ENCODE results near the gene PALM2AKAP2.

The PALM2AKAP2 gene

DNA sequence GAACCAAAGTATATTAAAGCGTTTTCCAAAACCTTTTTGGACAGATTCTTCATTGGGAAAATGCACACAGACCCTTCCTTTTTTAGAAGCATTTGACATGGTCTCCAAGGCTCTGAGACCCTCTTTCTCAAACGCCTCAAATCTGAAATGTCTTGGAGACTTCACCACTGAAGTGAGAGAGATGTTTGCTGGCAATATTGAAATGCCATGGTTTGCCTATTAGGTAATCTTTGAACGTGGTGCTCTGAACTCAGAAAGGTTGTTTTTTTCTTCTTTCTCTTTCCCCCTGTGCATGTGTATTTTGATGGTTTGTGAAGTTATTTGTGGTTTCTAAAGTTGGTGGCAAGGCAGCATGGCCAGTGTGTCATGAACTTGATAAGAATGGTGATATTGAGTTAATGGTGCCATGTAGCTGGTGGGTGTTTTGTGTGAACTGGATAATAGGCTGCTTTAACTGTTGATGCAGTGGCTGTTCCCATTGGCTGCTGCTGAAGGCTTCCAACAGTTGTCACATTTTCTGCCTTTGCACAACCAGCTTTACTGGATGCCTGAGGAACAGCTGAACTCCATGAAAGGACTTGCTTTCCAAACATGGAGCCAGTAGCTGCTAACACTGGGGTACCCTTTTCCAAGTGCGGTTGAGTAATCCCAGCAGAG lies 1.7 kb downstream of the PALM2AKAP2 start:
- DNase-seq (ENCODE audit: low read depth), result no peak
- TF ChIP-seq, protein P1, sequence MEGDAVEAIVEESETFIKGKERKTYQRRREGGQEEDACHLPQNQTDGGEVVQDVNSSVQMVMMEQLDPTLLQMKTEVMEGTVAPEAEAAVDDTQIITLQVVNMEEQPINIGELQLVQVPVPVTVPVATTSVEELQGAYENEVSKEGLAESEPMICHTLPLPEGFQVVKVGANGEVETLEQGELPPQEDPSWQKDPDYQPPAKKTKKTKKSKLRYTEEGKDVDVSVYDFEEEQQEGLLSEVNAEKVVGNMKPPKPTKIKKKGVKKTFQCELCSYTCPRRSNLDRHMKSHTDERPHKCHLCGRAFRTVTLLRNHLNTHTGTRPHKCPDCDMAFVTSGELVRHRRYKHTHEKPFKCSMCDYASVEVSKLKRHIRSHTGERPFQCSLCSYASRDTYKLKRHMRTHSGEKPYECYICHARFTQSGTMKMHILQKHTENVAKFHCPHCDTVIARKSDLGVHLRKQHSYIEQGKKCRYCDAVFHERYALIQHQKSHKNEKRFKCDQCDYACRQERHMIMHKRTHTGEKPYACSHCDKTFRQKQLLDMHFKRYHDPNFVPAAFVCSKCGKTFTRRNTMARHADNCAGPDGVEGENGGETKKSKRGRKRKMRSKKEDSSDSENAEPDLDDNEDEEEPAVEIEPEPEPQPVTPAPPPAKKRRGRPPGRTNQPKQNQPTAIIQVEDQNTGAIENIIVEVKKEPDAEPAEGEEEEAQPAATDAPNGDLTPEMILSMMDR (conservative IDR thresholded peaks at IDR 0.05; ENCODE audit: low read depth, low read length), result no peak
- no peak overlapping the region for H3K4me3 ChIP-seq (ENCODE audit: low read length)

DNA sequence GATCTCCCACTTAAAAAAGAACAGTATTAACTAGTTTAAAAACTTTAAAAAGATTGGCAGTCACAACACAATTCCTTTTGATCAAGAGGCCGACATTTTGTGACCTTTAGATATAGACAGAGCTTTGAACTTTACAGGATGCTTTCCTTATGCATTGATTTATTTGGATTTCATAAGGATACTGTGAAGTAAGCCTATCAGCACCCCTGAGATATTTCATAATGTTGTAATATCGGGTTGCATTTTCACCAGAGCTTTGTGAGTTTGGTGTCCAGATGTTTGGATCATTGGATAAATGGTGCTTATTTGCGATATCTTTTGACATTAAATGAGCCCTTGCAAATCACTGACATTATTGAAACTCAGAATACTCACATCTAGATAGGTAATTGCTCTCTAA lies 7.7 kb downstream of the PALM2AKAP2 start:
- TF ChIP-seq, protein P1 (conservative IDR thresholded peaks at IDR 0.05; ENCODE audit: low read depth, low read length), result no peak
- no peak for DNase-seq (ENCODE audit: low read depth)
- H3K4me3 ChIP-seq (ENCODE audit: low read length), result no peak overlapping the region

DNA sequence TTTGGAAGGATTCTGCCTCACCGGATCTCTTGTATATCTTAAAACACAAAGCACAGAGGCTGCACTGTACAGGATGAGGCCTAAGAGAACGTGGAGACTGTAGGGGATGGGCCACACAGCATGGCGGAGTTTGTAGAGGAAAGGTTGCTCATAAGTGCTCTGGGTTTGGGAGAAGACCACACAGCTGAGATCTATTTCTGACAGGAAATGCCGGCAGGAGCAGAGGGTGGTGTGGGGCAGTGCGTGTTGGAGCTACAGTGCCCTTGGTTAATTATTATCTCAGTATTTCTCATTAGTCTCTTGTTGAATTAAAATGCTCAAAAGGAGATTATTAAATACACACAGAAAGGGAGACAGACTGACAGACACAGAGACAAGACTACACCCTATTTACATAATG lies 9.6 kb downstream of the PALM2AKAP2 start:
- no peak for DNase-seq (ENCODE audit: low read depth)
- no peak overlapping the region for H3K4me3 ChIP-seq (ENCODE audit: low read length)
- TF ChIP-seq, protein P1 (conservative IDR thresholded peaks at IDR 0.05; ENCODE audit: low read depth, low read length), result no peak

DNA sequence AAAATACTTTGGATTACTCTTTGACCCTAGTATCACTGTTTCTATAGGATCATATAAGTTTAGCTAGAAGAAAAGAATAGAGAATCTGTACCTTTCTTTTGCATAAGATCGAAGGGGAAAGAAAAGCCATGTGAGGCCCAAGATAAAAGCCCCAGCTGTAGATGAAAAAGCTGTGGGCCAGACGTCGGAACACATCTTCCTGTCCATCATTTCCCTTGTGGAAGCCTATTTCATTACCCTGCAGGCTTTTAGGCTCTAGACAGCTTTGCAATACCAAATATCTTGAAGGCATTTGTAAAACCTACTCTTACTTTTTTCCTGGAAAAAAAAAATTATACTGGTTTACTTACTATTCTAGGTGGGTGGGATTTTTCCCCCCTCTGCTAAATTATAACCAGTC lies 10.0 kb downstream of the PALM2AKAP2 start:
- TF ChIP-seq, protein P1 (conservative IDR thresholded peaks at IDR 0.05; ENCODE audit: low read depth, low read length), result no peak
- DNase-seq (ENCODE audit: low read depth), result no peak
- H3K4me3 ChIP-seq (ENCODE audit: low read length), result no peak overlapping the region

DNA sequence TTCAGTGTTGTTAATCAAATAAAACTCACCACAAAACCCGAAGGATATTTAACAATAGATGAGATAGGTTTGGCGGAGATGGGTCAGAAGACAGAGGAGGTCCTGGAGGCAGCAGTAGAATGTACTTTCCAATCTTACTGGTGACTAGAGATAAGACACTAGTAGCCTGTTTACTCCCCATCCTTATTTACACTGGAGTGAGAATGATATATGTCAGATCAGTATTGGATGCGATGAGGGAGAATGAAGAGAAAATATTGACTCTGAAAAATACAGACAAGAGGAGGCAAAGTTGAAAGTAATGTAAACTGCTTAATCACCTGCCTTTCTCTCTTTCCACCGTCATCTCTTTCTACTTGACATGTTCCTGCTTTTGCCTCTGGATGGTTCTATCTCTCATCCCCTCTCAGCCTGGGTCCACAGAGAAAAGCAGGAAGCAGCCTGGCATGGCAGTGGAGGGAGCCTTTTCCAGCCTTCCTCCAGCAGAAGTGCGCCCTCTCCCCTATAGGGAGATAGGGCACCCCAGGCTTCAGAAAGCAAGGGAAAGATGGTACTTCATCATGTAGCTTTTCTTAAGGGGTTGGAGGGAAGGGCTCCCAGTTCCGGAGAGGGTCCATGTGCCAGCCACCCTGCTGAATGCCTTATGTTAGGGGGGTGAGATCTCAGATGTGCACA lies 11.1 kb downstream of the PALM2AKAP2 start:
- TF ChIP-seq, protein P1 (conservative IDR thresholded peaks at IDR 0.05; ENCODE audit: low read depth, low read length), result no peak
- DNase-seq (ENCODE audit: low read depth), result no peak
- no peak overlapping the region for H3K4me3 ChIP-seq (ENCODE audit: low read length)

DNA sequence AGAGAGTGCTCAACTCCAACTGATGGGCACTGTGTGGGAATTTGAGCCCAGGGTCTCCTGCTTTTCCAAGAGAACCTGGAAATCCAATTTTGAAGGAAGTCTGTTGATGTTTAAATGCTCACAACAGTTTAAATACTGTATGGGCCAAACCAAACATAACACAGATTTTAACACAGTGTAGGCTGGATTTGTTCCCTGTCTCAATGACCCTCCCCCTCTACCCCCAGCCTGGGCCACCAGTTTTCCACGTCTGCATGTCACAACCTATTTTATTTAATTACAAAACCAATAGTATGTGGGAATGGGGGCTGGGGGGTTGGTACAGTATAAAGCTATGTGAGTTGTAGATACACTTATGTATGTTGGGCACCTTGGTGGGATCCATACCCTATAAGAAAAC lies 11.7 kb downstream of the PALM2AKAP2 start:
- TF ChIP-seq, protein P1 (conservative IDR thresholded peaks at IDR 0.05; ENCODE audit: low read depth, low read length), result no peak
- DNase-seq (ENCODE audit: low read depth), result no peak
- H3K4me3 ChIP-seq (ENCODE audit: low read length), result no peak overlapping the region

All from retinal pigment epithelial cell (primary cell).